GM10248 (cell line): ENCODE results near the gene MAPK14.
A peak's percentile ranks its signal among the peaks of the same experiment; 100 is the strongest.

Source experiments
- CTCF ChIA-PET: fragments of 300-600 bp; sonication (Branson Sonifier 250); formaldehyde crosslinking; extraction: SDS; loops from one replicate; lab custom pipeline; 2021; ENCODE audit warnings: antibody characterized with exemption; lab: Yijun Ruan, JAX
- POLR2A ChIA-PET: fragments of 350-650 bp; sonication (Branson Sonifier 250); formaldehyde crosslinking; extraction: SDS; loops from one replicate; lab custom pipeline; 2020; ENCODE audit warnings: antibody characterized with exemption; lab: Yijun Ruan, JAX
- DNase-seq: peaks from one replicate; pipeline ENCODE4 v3.0.0; 2012; ENCODE audit errors: extremely low spot score
- CTCF ChIP-seq: IDR thresholded peaks from 2 replicates; pipeline ENCODE4 v1.5.1; 2012; ENCODE audit warnings: mild to moderate bottlenecking, low read depth; ENCODE audit errors: extremely low read depth, missing control alignments, control extremely low read depth

Gene MAPK14

GRCh38 chr6:36094238-36094637, 66.6 kb downstream of the MAPK14 start:
- no peak for DNase-seq
- ChIA-PET POLR2A (no interaction called here), CTCF (interaction anchor here (0.8 to 7.8 kb wide), 34 partner anchors 9 to 506 kb away, joined by 3 to 157 read pairs (median 8); partner anchors contain the start of genes ARMC12, MAPK13, MAPK14 and SLC26A8)
- TF ChIP-seq CTCF: no peak

DNA sequence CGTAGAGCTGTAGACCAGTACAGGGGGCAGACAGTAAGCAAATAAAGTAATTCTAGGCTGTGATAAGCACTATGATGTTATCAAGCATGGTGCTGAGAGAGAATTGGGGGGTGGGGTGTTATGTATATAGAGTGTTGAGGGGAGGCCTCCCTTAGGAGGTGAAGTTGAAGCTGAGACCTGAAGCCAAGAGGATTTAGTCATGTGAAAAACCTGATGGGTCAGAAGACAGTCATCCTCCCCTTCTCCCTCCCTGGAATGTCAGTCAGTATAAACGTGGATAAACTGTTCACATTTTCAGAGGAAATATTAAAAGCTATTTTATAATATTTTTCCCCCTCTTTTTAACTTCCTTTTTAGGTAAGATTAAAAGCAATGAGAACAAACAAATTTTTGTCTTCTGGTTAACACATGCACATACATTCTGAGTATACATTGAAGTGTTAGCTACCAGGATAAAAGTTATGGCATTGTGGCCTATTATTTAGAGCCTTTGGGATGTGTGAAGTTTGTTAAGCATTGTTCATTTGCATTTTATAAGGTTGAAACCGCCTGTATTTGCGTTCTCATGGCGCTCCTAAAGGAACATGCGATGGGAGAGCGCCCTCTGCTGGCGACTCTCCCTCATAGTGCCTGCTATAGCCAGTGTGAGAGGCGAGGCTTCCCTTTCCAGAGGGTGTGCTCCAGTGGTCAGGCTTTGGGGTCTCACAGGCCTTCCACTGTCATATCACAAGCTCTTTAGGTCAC, 67.3 kb downstream of the MAPK14 start:
- DNase-seq: peak; percentile 69
- CTCF ChIA-PET: interaction anchor here (0.6 to 7.8 kb wide), 62 partner anchors 9 to 661 kb away, joined by 3 to 157 read pairs (median 4); partner anchors contain the start of genes ARMC12, MAPK13, MAPK14 and SLC26A8
- POLR2A ChIA-PET: interaction anchor here (1.0 kb wide), 1 partner anchor 68 kb away, joined by 3 read pairs; the partner anchor contains the start of gene MAPK14
- peak; percentile 92 for TF ChIP-seq CTCF

DNA sequence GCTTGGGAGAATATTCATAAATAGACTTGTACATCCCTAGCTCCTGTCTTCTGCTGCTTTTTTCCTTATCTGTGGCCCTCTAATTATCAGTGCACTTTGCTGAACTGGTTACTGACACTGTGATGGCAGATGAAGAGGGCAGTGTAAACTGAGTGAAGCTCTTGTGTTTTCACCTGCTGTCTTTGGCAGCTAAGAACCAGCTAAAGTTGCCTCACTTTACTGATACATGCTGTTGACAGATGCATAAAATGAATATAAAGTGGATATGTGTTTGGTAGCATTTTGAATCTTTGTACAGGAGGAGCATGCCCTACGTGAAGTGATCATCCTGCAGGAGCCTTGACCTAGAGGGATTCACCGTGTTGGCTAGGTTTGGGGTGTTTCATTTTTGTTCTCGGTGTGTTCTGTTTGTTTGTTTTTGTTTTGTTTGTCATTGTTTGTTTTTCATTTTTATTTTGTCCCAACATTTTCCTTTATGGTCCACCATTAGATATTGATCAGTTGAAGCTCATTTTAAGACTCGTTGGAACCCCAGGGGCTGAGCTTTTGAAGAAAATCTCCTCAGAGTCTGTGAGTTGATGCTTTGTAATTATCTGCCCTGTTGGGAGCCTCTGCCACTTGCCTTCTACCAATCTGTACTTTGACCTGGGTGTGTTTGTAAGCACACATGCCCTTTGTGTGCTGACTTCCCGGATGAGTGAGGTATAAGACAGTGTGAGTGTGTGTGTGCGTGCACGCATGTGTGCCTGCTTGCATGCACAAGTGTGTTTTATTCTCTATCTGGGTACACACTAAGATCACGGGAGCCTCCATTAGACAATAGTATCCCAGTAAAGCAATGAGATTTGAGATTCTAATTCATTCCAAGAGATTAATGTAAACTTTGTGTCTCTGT, 68.1 kb downstream of the MAPK14 start:
- CTCF ChIA-PET: interaction anchor here (0.6 to 7.8 kb wide), 54 partner anchors 8 to 660 kb away, joined by 3 to 157 read pairs (median 4); partner anchors contain the start of genes ARMC12, MAPK13, MAPK14 and SLC26A8
- POLR2A ChIA-PET: interaction anchor here (1.0 kb wide), 1 partner anchor 68 kb away, joined by 3 read pairs; the partner anchor contains the start of gene MAPK14

DNA sequence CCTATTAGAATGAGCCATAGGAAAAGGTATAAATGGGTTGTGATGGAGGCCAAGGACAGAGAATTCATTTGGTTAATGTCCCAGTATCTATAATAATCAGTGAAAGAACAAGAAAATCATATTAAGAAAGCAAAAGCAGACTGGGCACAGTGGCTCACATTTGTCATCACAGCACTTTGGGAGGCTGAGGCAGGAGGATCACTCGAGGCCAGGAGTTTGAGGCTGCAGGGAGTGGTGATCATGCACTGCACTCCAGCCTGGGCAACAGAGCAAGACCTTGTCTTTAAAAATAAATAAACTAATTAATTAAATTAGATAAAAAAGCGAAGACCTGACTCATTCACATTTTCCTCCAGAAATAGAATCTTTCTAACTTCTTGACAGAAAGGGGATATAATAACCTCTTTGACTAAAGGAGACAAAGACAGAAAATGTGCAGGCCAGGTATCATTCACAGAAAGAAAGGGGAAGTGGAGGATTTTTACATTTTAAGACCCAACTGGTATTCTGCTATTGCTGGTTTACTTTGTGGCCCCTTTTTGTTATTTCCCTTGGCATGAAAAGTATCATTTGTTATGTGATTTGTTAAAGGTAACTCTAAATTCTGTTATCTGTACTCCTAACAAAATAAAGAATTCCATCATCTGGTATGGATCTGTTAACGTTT, 70.8 kb downstream of the MAPK14 start:
- ChIA-PET CTCF (interaction anchor here (1.8 to 7.8 kb wide), 2 partner anchors 71 to 72 kb away, joined by 6 to 157 read pairs; partner anchors contain the start of genes MAPK14 and SLC26A8), POLR2A (no interaction called here)
- DNase-seq: no peak
- TF ChIP-seq CTCF: no peak

More for the DNA sequence above, 68.1 kb downstream of the MAPK14 start:
- TF ChIP-seq CTCF: no peak
- DNase-seq: no peak

DNA sequence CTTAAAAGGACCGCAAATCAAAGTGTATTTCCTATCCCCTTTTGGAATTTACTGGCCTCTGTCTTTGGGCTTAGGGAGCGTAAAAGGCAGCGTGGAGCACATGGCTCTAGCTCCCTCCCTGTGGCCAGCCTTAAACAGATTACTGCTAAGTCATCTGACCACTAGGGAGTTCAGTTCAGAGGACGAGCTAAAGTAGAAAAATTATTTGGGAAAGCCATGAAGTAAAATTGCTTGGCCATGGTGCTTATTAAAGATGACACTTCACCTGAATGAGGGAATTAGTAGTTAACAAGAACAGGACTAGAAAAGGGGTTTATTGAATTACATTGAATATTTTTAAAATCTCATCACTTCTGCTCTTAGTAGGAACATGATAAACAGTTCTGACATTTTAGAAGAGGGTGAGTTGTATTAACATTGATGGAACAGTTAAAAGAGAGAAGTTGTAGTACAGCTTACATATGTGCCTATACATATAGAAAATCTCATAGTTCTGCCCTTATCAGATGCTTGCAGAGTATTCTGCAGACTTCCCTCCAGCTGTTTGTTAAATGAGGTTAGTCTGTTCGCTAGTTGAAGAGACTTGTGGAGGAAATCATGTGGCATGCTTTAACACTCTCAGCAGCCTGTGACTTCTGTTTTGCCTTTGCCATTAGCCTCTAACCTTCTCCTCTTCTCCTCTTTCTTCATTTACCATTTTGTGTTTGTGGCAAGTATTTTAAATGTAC, 71.5 kb downstream of the MAPK14 start:
- CTCF ChIA-PET: interaction anchor here (1.8 kb wide), 1 partner anchor 72 kb away, joined by 6 read pairs; the partner anchor contains the start of gene MAPK14
- TF ChIP-seq CTCF: no peak
- DNase-seq: no peak
- POLR2A ChIA-PET: no interaction called here
